GM21423 (cell line): ENCODE data around the gene GEMIN7.
"Not testable (repeated sequence)": the region's sequence is repeated elsewhere in the genome, so short reads cannot be mapped to it uniquely, and the experiment has no call there.

Source experiments
- ATAC-seq: cut with Tn5 transposase; IDR thresholded peaks from one replicate; pipeline ENCODE4 v1.9.1; 2021; ENCODE audit warnings: mild to moderate bottlenecking, moderate library complexity; ENCODE audit not compliant: unreplicated experiment

Gene GEMIN7

GRCh38 chr19:45102481-45102880 is 23.4 kb downstream of the GEMIN7 start:
- ATAC-seq = no peak

GRCh38 chr19:45103156-45103507 is 24.1 kb downstream of the GEMIN7 start:
- ATAC-seq = no peak

DNA sequence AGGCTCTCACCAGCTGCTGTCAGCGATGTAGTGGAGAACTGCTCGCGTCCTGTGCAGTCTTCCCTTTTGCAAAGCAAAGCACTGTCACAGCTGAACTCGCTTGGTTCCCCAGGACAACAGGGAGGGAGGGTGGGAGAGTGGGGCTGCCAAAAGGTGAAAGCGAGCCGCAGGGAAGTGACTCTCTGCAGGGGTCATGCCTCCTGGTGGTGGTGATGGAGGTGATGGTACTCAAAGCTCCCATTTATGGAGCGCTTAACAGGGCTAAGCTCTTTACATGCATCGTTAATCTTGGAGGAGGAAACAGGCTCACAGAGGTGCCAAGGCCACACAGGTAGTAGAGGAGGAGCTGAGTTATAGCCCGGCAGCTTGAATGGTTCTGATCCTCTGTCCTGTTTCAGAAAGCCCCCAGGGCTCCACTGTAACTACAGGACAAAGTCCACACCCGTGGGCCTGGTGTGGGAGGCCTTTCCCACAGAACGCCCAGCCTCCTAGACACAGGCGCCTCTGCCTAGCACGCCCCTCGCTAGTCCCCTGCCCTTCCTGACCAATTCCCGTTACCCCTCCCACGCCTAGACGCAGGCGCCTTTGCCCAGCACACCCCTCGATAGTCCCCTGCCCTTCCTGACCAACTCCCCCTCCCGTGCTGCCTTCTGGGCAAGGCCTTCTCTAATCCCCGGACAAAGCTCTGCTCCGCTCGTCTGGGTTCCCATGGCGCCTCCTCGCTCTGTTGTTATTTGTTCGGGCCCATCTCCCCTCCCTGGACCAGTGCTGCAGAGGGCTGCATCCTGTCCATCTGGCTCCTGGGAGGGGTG is 24.7 kb downstream of the GEMIN7 start:
- ATAC-seq = no peak

DNA sequence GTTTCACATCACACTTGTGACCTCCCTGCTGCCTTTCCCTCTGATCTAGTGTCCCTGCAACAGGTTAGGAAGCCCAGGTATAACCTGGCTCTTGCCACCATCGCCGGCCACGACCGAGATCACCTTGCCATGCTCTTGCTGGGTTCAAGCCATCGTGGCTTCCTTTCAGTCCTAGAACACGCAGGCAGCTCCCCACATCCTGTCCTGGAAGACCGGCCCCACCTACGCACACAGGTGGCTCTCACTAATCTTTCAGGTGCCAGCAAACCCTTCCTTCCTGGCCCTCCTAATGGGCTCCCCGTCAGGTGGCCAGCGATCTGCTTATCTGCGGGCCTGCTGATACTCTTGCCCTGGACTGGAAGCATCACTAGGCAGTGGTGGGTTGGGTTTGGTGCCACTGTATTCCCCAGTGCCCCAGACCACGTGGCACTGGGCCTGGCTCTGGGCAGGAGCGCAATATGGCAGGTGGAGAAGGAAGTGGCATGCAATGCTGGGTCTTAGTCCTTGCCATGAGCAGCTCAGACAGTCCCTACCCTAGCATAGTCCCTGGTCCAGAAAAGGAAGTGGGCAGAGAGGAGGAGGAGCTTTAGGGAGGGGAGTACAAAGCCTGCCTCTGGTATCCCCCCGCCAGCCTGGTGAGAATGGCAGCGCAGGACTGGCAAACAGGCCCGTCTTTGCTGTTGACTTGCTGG is 25.7 kb downstream of the GEMIN7 start:
- ATAC-seq = no peak

DNA sequence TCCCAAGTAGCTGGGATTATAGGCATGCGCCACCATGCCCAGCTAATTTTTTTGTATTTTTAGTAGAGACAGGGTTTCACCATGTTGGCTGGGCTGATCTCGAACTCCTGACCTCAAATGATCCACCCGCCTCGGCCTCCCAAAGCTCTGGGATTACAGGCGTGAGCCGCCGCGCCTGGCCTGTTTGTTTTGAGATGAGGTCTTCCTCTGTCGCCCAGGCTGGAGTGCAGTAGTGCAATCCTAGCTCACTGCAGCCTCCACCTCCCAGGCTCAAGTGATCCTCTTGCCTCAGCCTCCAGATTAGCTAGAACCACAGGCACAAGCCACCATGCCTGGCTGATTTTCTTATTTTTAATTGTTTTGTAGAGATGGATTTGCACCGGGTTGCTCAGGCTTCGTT is 27.3 kb downstream of the GEMIN7 start:
- ATAC-seq = not testable (repeated sequence)

DNA sequence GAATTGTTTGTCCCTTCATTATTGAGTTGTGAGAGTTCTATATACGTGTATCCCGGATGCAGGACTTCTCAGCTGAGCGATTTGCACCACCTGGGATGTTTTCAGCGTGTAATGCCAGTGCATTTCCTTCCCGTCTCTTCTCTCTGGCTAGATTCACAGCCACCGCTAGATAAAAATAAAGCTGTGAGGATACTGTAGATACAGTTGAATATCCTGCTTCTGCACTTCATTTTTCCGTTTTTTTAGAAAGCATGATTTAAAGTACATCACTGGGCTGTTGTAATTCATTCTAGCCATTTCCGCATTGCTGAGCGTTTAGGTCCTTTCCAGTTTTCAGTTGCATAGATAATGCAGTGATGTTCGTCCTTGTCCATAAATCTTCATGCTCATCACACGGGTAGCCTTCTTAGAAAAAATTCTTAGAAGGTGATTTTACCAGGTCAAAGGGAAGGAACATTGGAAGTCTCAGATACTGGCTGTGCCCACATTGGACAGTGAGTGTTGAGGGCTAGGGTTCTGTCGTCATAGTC is 28.6 kb downstream of the GEMIN7 start:
- ATAC-seq = no peak

- ATAC-seq = no peak
These were observed 31.8 kb downstream of the GEMIN7 start for GRCh38 chr19:45110851-45111266.

DNA sequence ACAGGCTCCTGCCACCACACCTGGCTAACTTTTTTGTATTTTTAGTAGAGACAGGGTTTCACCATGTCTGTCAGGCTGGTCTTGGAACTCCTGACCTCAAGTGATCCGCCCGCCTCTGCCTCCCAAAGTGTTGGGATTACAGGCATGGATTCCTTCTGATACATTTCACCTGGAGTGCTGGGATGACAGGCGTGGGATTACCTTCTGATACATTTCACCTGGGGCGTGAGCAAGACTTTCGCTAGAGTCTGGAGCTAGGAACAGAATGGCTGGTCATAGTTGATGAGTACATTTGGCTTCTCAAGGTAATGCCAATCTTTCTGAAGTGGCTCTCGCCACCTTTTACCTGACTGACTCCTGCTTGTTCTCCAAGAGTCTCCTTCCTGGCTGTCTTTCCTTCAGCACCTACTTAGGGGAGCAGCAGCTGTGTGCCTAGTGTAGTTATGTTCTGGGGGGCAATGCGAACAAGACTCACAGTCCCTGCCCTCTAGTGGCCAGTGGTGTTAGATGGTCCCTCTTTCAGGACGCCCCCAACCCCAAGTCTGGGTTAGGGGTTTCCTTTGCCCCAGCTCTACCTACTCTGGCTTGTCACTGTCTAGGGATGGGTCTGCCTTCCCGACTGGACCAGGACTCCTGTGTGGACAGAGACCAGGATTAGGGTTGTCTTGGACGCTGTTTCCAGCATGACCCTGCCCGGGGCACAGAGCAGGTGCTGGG is 33.2 kb downstream of the GEMIN7 start:
- ATAC-seq = no peak

DNA sequence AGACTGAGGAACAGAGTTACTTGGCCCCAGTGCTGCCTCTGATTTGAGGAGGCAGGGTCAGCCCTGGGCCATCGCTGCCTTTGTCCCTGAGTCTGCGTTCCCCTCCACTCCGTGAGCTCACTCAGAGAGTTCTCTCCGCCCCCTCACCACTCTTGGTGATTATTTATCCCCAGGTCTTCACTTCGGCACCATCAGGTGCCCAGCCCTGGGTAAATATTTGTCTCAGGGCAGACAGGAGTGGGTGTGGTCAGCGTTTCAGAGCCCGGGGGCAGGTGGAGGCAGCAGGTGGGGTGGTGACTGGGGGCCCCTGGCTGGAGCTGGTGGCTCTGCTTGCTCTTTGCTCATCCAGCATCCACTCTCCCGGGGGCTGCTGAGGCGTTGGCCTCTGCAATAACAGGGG is 34.6 kb downstream of the GEMIN7 start:
- ATAC-seq = no peak

DNA sequence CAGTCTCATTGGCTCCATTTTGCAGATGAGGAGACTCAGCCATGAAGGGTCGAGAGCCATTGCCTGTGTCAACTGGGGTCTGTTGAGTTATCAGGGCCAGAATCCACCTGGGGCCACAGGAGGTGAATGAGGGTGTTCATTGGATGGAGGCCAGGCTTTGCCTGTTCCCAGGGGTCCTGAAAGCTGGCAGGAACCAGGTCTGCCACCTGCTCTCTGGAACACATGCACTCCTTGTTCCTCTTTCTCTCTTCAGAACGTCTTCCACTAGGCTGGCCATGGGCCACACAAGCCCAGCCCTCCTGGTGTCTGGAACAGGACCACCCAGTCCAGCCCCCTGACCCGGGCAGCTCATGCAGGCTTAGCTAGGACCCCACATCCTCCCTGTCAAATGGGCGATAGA is 35.1 kb downstream of the GEMIN7 start:
- no peak for ATAC-seq

DNA sequence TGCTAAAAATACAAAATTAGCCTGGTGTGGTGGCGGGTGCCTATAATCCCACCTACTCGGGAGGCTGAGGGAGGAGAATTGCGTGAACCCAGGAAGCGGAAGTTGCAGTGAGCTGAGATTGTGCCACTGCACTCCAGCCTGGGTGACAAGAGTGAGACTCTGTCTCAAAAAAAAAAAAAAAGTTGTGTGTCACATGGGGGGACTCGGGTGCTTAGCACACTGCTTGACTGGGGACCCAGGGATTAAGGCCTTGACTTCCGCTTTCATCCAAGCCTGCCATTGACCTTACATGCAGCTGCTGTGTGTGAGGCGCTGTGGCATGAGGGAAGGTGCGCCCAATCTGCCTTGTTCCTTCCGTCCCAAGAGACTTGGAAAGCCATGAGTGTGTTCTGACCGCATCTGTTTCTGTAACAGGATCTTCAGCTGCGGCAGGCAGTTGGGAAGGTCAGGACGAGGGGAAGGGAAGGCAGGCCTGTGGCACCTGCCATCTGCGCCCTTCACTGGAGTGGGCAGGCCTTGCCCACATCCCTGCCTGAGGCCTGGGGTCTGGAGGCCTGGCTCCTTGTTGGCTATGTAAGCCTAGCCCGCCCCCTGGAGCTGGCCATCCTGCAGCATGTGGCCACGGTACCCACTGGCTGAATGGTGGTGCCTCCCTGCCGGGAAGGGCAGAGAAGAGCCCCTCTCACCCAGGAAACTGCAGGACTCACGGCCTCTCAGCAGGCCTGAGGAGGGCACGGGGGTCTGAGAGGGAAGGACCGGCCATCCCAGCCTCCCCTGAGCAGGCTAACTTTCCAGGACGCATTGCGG is 37.0 kb downstream of the GEMIN7 start:
- ATAC-seq = no peak

DNA sequence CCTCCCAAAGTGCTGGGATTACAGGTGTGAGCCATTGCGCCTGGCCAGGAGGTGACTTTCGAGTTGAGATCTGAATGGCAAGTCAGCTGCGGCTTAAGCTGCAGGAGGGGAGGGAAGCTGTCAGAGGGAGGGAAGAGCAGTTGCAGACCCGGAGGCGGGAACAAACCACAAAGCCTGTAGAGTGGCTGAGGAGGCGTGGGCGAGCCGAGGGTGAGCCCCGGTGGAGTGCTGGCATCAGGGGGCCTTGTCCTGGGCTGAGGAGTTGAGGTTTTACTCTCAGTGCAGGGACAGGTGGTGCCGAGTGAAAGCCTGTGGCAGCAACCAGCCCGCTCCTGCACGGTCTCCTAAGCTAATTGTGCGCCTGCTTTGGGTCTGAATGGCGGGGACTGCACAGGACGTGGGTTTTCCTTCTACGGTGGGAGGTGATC is 38.1 kb downstream of the GEMIN7 start:
- peak; percentile 34 for ATAC-seq

GRCh38 chr19:45117671-45118070 is 38.6 kb downstream of the GEMIN7 start:
- no peak for ATAC-seq

DNA sequence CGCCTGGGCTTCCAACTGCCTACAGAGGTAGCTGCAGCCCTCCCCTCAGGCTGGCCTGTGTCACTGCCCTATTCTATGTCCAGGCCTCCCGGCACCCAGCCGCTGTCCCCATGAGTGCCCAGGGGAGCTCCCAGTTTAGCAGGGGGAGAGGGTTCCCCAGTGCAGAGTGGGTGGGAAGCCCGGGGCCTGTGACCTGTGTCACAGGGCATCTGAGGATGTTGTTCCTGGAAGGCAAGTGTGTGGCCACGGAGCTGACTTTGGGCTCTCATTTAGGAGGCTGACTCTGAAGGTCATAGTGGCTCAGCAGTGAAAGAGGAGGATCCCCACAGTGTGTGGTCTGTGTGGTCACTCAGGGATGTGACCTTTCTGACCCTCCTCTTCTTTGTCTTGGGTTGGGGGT is 39.0 kb downstream of the GEMIN7 start:
- peak; percentile 8 for ATAC-seq

- peak; percentile 42 for ATAC-seq
These were observed 39.7 kb downstream of the GEMIN7 start for GRCh38 chr19:45118591-45119355.

DNA sequence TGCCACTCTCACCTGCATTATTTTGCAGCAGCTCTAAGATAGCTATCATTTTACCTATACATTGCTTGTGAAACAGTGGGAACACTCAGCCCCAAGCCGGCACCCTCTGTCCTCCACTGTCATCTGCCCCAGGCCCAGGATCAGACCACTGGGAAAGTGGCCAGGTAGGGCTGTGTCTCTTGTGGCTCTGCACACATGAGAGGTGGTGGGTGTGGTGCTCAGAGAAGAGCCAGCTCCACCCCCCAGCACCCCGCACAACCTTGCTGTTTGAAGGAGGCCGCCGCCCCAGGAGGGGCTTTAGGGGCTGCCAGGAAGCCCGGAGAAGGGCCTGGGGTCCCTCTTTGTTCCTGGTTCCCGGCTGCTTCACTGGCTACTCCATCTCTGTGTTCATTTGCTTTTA is 40.5 kb downstream of the GEMIN7 start:
- ATAC-seq = no peak

GRCh38 chr19:45121827-45122345 is 42.8 kb downstream of the GEMIN7 start:
- no peak for ATAC-seq

- ATAC-seq = no peak
These were observed 43.8 kb downstream of the GEMIN7 start for GRCh38 chr19:45122832-45123231.

DNA sequence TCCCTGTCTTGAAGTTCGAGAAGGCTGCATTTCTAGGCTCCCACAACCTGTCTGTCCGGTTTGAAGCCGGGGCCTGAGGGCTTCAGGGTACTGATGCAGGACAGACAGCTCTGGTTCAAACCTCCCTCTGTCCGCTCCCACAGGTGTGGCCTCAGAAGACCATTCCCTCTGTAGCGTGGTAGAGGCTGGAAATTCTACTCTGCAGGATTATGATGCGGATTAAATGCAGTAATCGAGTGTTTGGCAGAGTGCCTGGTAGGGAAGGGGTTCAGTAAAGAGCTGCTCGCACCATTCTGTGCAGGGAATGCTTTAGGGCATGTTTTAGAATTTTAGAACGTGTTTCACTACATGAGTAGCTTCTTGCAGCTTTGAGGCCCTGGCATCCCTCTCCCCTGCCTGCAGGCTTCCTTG is 44.4 kb downstream of the GEMIN7 start:
- no peak for ATAC-seq

DNA sequence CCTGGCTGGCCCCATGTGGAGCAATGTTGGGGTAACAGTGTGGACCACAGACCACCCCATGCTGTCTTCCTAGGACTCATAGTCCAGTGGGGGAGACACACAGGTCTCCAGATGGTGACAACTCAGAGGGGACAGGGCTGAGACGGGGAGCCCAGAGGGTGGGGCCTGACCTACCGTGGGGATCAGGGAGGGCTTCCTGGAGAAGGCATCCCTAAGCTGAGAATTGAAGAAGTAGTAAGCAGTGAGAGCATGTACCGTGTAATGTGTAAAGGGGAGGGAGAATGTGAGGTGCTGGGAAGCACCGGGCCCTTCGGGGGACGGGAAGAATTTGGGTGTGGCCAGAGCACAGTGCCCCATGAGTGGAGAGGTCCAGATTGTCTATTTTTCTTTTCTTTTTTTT is 45.0 kb downstream of the GEMIN7 start:
- no peak for ATAC-seq
